ENCODE data around the gene EMCN.
"Not testable (repeated sequence)": the region's sequence is repeated elsewhere in the genome, so short reads cannot be mapped to it uniquely, and the experiment has no call there.

EMCN gene

GRCh38 chr4:100379583-100380105, 138.2 kb downstream of the EMCN start:
- DNase-seq (ENCODE audit: low read depth) = no peak

GRCh38 chr4:100372432-100372831, 145.4 kb downstream of the EMCN start:
- DNase-seq (ENCODE audit: low read depth) = peak; percentile 13

- no peak for DNase-seq (ENCODE audit: low read depth)
Observed at GRCh38 chr4:100369871-100370270, 148.0 kb downstream of the EMCN start.

- peak; percentile 2 for DNase-seq (ENCODE audit: low read depth)
Observed at GRCh38 chr4:100367451-100367850, 150.4 kb downstream of the EMCN start.

- DNase-seq (ENCODE audit: low read depth) = no peak
Observed at GRCh38 chr4:100366213-100366612, 151.6 kb downstream of the EMCN start.

GRCh38 chr4:100362366-100362765, 155.5 kb downstream of the EMCN start:
- DNase-seq (ENCODE audit: low read depth) = peak; percentile 13

GRCh38 chr4:100361336-100361735, 156.5 kb downstream of the EMCN start:
- no peak for DNase-seq (ENCODE audit: low read depth)

GRCh38 chr4:100360211-100360610, 157.6 kb downstream of the EMCN start:
- no peak for DNase-seq (ENCODE audit: low read depth)

- DNase-seq (ENCODE audit: low read depth) = no peak
Observed at GRCh38 chr4:100359441-100359840, 158.4 kb downstream of the EMCN start.

- DNase-seq (ENCODE audit: low read depth) = no peak
Observed at GRCh38 chr4:100357542-100357941, 160.3 kb downstream of the EMCN start.

GRCh38 chr4:100356172-100356571, 161.7 kb downstream of the EMCN start:
- DNase-seq (ENCODE audit: low read depth) = no peak

- not testable (repeated sequence) for DNase-seq (ENCODE audit: low read depth)
Observed at GRCh38 chr4:100352352-100352751, 165.5 kb downstream of the EMCN start.

GRCh38 chr4:100348473-100348872, 169.3 kb downstream of the EMCN start:
- peak; percentile 57 for DNase-seq (ENCODE audit: low read depth)

GRCh38 chr4:100347241-100347640, 170.6 kb downstream of the EMCN start:
- no peak for DNase-seq (ENCODE audit: low read depth)

GRCh38 chr4:100345585-100345984, 172.2 kb downstream of the EMCN start:
- DNase-seq (ENCODE audit: low read depth) = no peak

Measured in EH (cell line).